SK-N-SH (cell line): Measurements from ENCODE around the gene IRX2. TPM values are rescaled to one million over a fixed set of nuclear protein-coding genes. Genes with fewer than 3 reads are reported as not detected.

Source experiments
- CTCF ChIA-PET: fragments of 300-600, 350-600 bp; formaldehyde crosslinking; extraction: SDS; loops from one replicate; lab custom pipeline; 2021; lab: Yijun Ruan, JAX
- POLR2A ChIA-PET: fragments of 350-600 bp; sonication (Branson Sonifier 250); formaldehyde crosslinking; extraction: SDS; loops from one replicate; lab custom pipeline; 2020; ENCODE audit warnings: antibody characterized with exemption, inconsistent platforms; lab: Yijun Ruan, JAX
- DNase-seq: peaks from one replicate; pipeline ENCODE4 v3.0.0; 2012
- H2AFZ ChIP-seq: fragments of 200-600 bp; sonication (generic); 2 replicates; pipeline ENCODE4 v1.8.1; 2016; ENCODE audit warnings: antibody characterized with exemption, mild to moderate bottlenecking, low read depth
- H3F3A ChIP-seq: fragments of 200-600 bp; sonication (generic); replicated peaks from 2 replicates; pipeline ENCODE3; 2016; ENCODE audit warnings: antibody characterized with exemption, mild to moderate bottlenecking; ENCODE audit not compliant: insufficient read depth
- H3K27ac ChIP-seq, 2 experiments: fragments of 200-500 bp in 1 of 2; fragments of 200-600 bp in 1 of 2; sonication (Bioruptor generic) in 1 of 2; sonication (generic), shearing (Covaris generic) in 1 of 2; 2 replicates each; pipeline versions ENCODE4 v1.5.1 to v1.6.1; 2014 to 2016; ENCODE audit warnings: low read depth in 2 of 2, inconsistent platforms in 1 of 2, low read length in 1 of 2, mild to moderate bottlenecking in 1 of 2, mixed read lengths in 1 of 2
- H3K27me3 ChIP-seq: fragments of 200-600 bp; sonication (generic), shearing (Covaris generic); 2 replicates; pipeline ENCODE4 v1.6.1; 2016; ENCODE audit warnings: mixed run types; ENCODE audit not compliant: insufficient read depth
- H3K36me3 ChIP-seq, 2 experiments: fragments of 200-500 bp in 1 of 2; fragments of 200-600 bp in 1 of 2; sonication (Bioruptor generic) in 1 of 2; sonication (generic) in 1 of 2; replicated peaks in 1 of 2; 2 replicates each; pipeline versions ENCODE3 to v1.5.1; 2014 to 2016; ENCODE audit warnings: low read length in 1 of 2, mild to moderate bottlenecking in 1 of 2; ENCODE audit not compliant: insufficient read depth in 2 of 2, control insufficient read depth in 1 of 2
- H3K4me1 ChIP-seq, 2 experiments: fragments of 200-500 bp in 1 of 2; fragments of 200-600 bp in 1 of 2; sonication (Bioruptor generic) in 1 of 2; sonication (generic), shearing (Covaris generic) in 1 of 2; 2 replicates each; pipeline versions ENCODE4 v1.5.1 to v1.6.1; 2014 to 2016; ENCODE audit warnings: low read depth in 1 of 2, low read length in 1 of 2, mixed run types in 1 of 2; ENCODE audit not compliant: insufficient read depth in 2 of 2, control insufficient read depth in 1 of 2
- H3K4me2 ChIP-seq: fragments of 200-600 bp; sonication (generic), shearing (Covaris generic); 2 replicates; pipeline ENCODE4 v1.6.1; 2017; ENCODE audit warnings: mixed run types
- H3K4me3 ChIP-seq, 2 experiments: fragments of 200-500 bp in 1 of 2; fragments of 200-600 bp in 1 of 2; sonication (Bioruptor generic) in 1 of 2; sonication (generic), shearing (Covaris generic) in 1 of 2; 2 replicates each; pipeline versions ENCODE4 v1.5.1 to v1.8.1; 2014 to 2016; ENCODE audit warnings: low read depth in 2 of 2, inconsistent platforms in 1 of 2, low read length in 1 of 2, mild to moderate bottlenecking in 1 of 2, mixed read lengths in 1 of 2, moderate library complexity in 1 of 2
- H3K79me2 ChIP-seq: fragments of 200-600 bp; sonication (generic); 2 replicates; pipeline ENCODE4 v1.8.1; 2017; ENCODE audit warnings: mild to moderate bottlenecking; ENCODE audit not compliant: insufficient read depth
- H3K9ac ChIP-seq: fragments of 200-600 bp; sonication (generic); 2 replicates; pipeline ENCODE4 v1.6.1; 2017; ENCODE audit warnings: mixed run types
- H3K9me2 ChIP-seq: fragments of 200-600 bp; sonication (generic); 2 replicates; pipeline ENCODE4 v1.6.1; 2017; ENCODE audit warnings: mixed run types
- H3K9me3 ChIP-seq: fragments of 200-600 bp; sonication (generic); 2 replicates; pipeline ENCODE4 v1.6.1; 2017; ENCODE audit warnings: mixed run types, mild to moderate bottlenecking, moderate library complexity
- H4K20me1 ChIP-seq: fragments of 200-600 bp; sonication (generic); 2 replicates; pipeline ENCODE4 v1.6.1; 2017; ENCODE audit warnings: mild to moderate bottlenecking, mixed run types; ENCODE audit not compliant: insufficient read depth
- CHD2 ChIP-seq: fragments of 150-350 bp; IDR thresholded peaks from 2 replicates; pipeline ENCODE4 v1.6.1; 2018; ENCODE audit warnings: low read length; ENCODE audit not compliant: partially characterized antibody
- ELF1 ChIP-seq: IDR thresholded peaks from 2 replicates; pipeline ENCODE4 v1.4.0; 2012
- EP300 ChIP-seq, 2 experiments: IDR thresholded peaks; 2 replicates each; pipeline versions ENCODE4 v1.4.0 to v1.6.1; 2012; ENCODE audit warnings: borderline replicate concordance in 1 of 2, low read depth in 1 of 2, low read length in 1 of 2
- FOSL2 ChIP-seq: IDR thresholded peaks from 2 replicates; pipeline ENCODE4 v1.4.0; 2012; ENCODE audit warnings: low read depth, mild to moderate bottlenecking, moderate library complexity, borderline replicate concordance
- FOXJ3 ChIP-seq: sonication (generic); formaldehyde crosslinking; IDR thresholded peaks from 2 replicates; pipeline ENCODE4 v1.5.1; 2020; ENCODE audit warnings: mild to moderate bottlenecking, missing genetic modification reagents
- GABPA ChIP-seq: IDR thresholded peaks from 2 replicates; pipeline ENCODE4 v1.4.0; 2012; ENCODE audit warnings: low read depth, mild to moderate bottlenecking
- GATA2 ChIP-seq: sonication (generic); formaldehyde crosslinking; IDR thresholded peaks from 2 replicates; pipeline ENCODE4 v1.5.0; 2020; ENCODE audit warnings: mild to moderate bottlenecking, missing genetic modification reagents
- IRF3 ChIP-seq: fragments of 150-350 bp; IDR thresholded peaks from 2 replicates; pipeline ENCODE4 v1.6.1; 2016; ENCODE audit warnings: mild to moderate bottlenecking, low read depth, low read length
- JUND ChIP-seq: IDR thresholded peaks from 2 replicates; pipeline ENCODE4 v1.4.0; 2012
- MXI1 ChIP-seq: IDR thresholded peaks from 2 replicates; pipeline ENCODE4 v1.6.1; 2012; ENCODE audit warnings: mild to moderate bottlenecking, low read depth, low read length, improper control_type of control experiment
- NFIC ChIP-seq: IDR thresholded peaks from 2 replicates; pipeline ENCODE4 v1.4.0; 2012; ENCODE audit warnings: borderline replicate concordance
- NRF1 ChIP-seq: IDR thresholded peaks from 2 replicates; pipeline ENCODE4 v1.6.1; 2012; ENCODE audit warnings: low read depth, mild to moderate bottlenecking, low read length
- PBX3 ChIP-seq: IDR thresholded peaks from 2 replicates; pipeline ENCODE4; 2012
- POLR2AphosphoS5 ChIP-seq: IDR thresholded peaks from 2 replicates; pipeline ENCODE4 v1.6.1; 2012; ENCODE audit warnings: low read depth, low read length
- RAD21 ChIP-seq: IDR thresholded peaks from 2 replicates; pipeline ENCODE4 v1.6.1; 2012; ENCODE audit warnings: mild to moderate bottlenecking, low read length
- RCOR1 ChIP-seq: fragments of 150-350 bp; IDR thresholded peaks from 2 replicates; pipeline ENCODE4 v1.6.1; 2017; ENCODE audit warnings: antibody characterized with exemption, low read length
- RFX5 ChIP-seq: IDR thresholded peaks from 2 replicates; pipeline ENCODE4 v1.6.1; 2012; ENCODE audit warnings: mild to moderate bottlenecking, improper control_type of control experiment, low read length
- RXRA ChIP-seq: IDR thresholded peaks from 2 replicates; pipeline ENCODE4 v1.4.0; 2012; ENCODE audit warnings: low read depth, mild to moderate bottlenecking, borderline replicate concordance
- SIN3A ChIP-seq: IDR thresholded peaks from 2 replicates; pipeline ENCODE4 v1.6.1; 2012; ENCODE audit warnings: low read depth, mild to moderate bottlenecking, low read length, moderate library complexity, borderline replicate concordance
- SMC3 ChIP-seq: IDR thresholded peaks from 2 replicates; pipeline ENCODE4 v1.6.1; 2012; ENCODE audit warnings: low read depth, low read length, improper control_type of control experiment
- TAF1 ChIP-seq: IDR thresholded peaks from 2 replicates; pipeline ENCODE4 v1.6.1; 2012; ENCODE audit warnings: low read depth, mild to moderate bottlenecking, low read length, moderate library complexity, borderline replicate concordance
- USF1 ChIP-seq: IDR thresholded peaks from 2 replicates; pipeline ENCODE4 v1.4.0; 2012; ENCODE audit warnings: low read depth, borderline replicate concordance
- ZBTB33 ChIP-seq: IDR thresholded peaks from 2 replicates; pipeline ENCODE4 v1.4.0; 2012; ENCODE audit warnings: low read depth, borderline replicate concordance
- WGBS: methylation state at CpG from one replicate; pipeline ENCODE4 v1.1.6; 2017; ENCODE audit warnings: low lambda C conversion rate; 5-methylcytosine and 5-hydroxymethylcytosine counted together
- polyA plus RNA-seq, 3 experiments: library from polyadenylated mRNA; depleted of rRNA; stranded (reverse); fragments of >200 nt; gene quantifications; 2 replicates each; pipeline ENCODE4 v1.2.3, GENCODE V29; 2012

IRX2 gene
- polyA plus RNA-seq, 1 of the 3 experiments (the other 2 are of a cell fraction) = not detected

- Histone ChIP-seq H3K4me2 (no peak overlapping the region), H3K9me2 (no peaks in the 10 kb centered on the region), H3K27ac (no peak overlapping the region), H3K9me3 (no peaks in the 10 kb centered on the region), H3K9ac (no peak overlapping the region), H3K79me2 (no peaks in the 10 kb centered on the region), H3K36me3 (no peaks in the 10 kb centered on the region), H2AFZ (no peak overlapping the region), H3K4me1 (no peaks in the 10 kb centered on the region), H3K27me3 (peaks cover 44% of the 10 kb centered on the region), H3K4me3 (no peak overlapping the region), H3F3A (no peaks in the 10 kb centered on the region), H4K20me1 (no peaks in the 10 kb centered on the region)
- WGBS = 0% methylated on average over 8 of the region's 16 CpGs
- DNase-seq = no peak
- CTCF ChIA-PET = no interaction called here
- POLR2A ChIA-PET = no interaction called here
- TF ChIP-seq GABPA = no peak
- no peak for TF ChIP-seq EP300 (IDR thresholded peaks at IDR 0.05; ENCODE audit: borderline replicate concordance in 1 of 2, low read depth in 1 of 2, low read length in 1 of 2)
- no peak for TF ChIP-seq USF1
- TF ChIP-seq POLR2AphosphoS5 = no peak
- no peak for TF ChIP-seq RCOR1
- no peak for TF ChIP-seq RXRA
- TF ChIP-seq FOXJ3 (CRISPR knock-in tag) = no peak
- TF ChIP-seq ELF1 = no peak
- no peak for TF ChIP-seq PBX3
- no peak for TF ChIP-seq RAD21
Measured at GRCh38 chr5:2704806-2705645, 46.5 kb downstream of the IRX2 start.

- H2AFZ ChIP-seq = no peak overlapping the region
- H3K4me1 ChIP-seq = no peaks in the 10 kb centered on the region
- no peaks in the 10 kb centered on the region for H3K36me3 ChIP-seq
- no peaks in the 10 kb centered on the region for H3K79me2 ChIP-seq
- H3K9me2 ChIP-seq = no peaks in the 10 kb centered on the region
- H3K9me3 ChIP-seq = no peaks in the 10 kb centered on the region
- H4K20me1 ChIP-seq = no peaks in the 10 kb centered on the region
- H3K4me2 ChIP-seq = no peak overlapping the region
- H3F3A ChIP-seq = no peaks in the 10 kb centered on the region
- no peak for DNase-seq
- no peak overlapping the region for H3K27ac ChIP-seq
- CTCF ChIA-PET = no interaction called here
- POLR2A ChIA-PET = no interaction called here
- WGBS = 7% methylated on average over 18 of the region's 18 CpGs
- H3K27me3 ChIP-seq = peaks cover 44% of the 10 kb centered on the region
- no peak overlapping the region for H3K4me3 ChIP-seq
- H3K9ac ChIP-seq = no peak overlapping the region
- no peak for TF ChIP-seq JUND
- TF ChIP-seq RFX5 = no peak
- TF ChIP-seq SMC3 = no peak
- TF ChIP-seq IRF3 = no peak
- no peak for TF ChIP-seq ZBTB33
- no peak for TF ChIP-seq SIN3A
- no peak for TF ChIP-seq ELF1
- no peak for TF ChIP-seq MXI1
- TF ChIP-seq PBX3 = no peak
- TF ChIP-seq NFIC = no peak
- TF ChIP-seq TAF1 = no peak
- no peak for TF ChIP-seq NRF1
- TF ChIP-seq GATA2 (CRISPR knock-in tag) = no peak
- TF ChIP-seq FOSL2 = no peak
- no peak for TF ChIP-seq CHD2
- no peak for TF ChIP-seq EP300 (IDR thresholded peaks at IDR 0.05; ENCODE audit: borderline replicate concordance in 1 of 2, low read depth in 1 of 2, low read length in 1 of 2)
Measured at GRCh38 chr5:2704111-2704510, 47.4 kb downstream of the IRX2 start.
